Endothelial cell of umbilical vein (primary cell): ENCODE measurements around the gene FMN2.

Experiments used
- CTCF ChIP-seq, 2 donors: IDR thresholded peaks; 1 replicate in 1 of 2; 2 replicates in 1 of 2; pipeline ENCODE4 v1.5.1; 2011; ENCODE audit warnings: low read length in 2 of 2, mild to moderate bottlenecking in 2 of 2, moderate library complexity in 2 of 2, control low read depth in 1 of 2, inconsistent platforms in 1 of 2, low read depth in 1 of 2; ENCODE audit not compliant: insufficient read depth in 1 of 2; ENCODE audit errors: extremely low read depth in 1 of 2
- EZH2 ChIP-seq: IDR thresholded peaks from 2 replicates; pipeline ENCODE4 v1.6.1; 2012; ENCODE audit warnings: borderline replicate concordance, low read depth, mild to moderate bottlenecking, moderate library complexity, low read length, inconsistent platforms; ENCODE audit not compliant: severe bottlenecking
- FOS ChIP-seq: IDR thresholded peaks from 2 replicates; pipeline ENCODE4 v1.6.1; 2011; ENCODE audit warnings: mild to moderate bottlenecking, low read length, moderate library complexity, borderline replicate concordance; ENCODE audit not compliant: insufficient read depth
- POLR2A ChIP-seq: IDR thresholded peaks from 2 replicates; pipeline ENCODE4 v1.6.1; 2012; ENCODE audit warnings: low read depth, mild to moderate bottlenecking, control low read depth, low read length

GRCh38 chr1:240136402-240136801, 44.7 kb downstream of the FMN2 start:
- TF ChIP-seq CTCF (IDR thresholded peaks at IDR 0.05; ENCODE audit: extremely low read depth in 1 of 2, insufficient read depth in 1 of 2, low read depth in 1 of 2, low read length in 2 of 2) (no peak), POLR2A (no peak), EZH2 (no peak), FOS (no peak)
